ENCODE data around the gene RALA.

The RALA gene

DNA sequence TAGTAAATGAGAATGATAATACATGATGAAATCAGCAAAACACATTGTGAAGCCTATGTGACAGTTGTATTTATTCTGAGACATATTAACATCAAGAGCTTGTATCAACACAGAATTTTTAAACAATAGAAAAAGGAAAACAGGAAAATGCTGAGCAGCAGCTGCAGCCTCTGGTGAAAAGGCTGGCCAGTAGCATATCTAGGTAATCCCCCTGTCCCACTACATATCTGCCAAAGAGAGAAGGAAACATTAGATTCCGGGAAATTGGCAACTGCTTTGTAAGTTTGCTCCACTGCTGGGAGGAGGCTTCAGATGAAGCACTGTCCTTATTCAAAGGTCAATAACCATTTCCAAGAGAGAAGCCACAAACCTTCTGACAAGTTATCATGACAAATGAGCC lies 89.4 kb downstream of the RALA start:
- no peak overlapping the region for H3K4me3 ChIP-seq (ENCODE audit: low read depth, low read length, poor library complexity, severe bottlenecking)
- H2AFZ ChIP-seq (ENCODE audit: low read length), result no peak overlapping the region
- no peaks in the 10 kb centered on the region for H3K27me3 ChIP-seq (ENCODE audit: insufficient read depth, low read length)
- no peak overlapping the region for H3K27ac ChIP-seq (ENCODE audit: low read depth, low read length, poor library complexity, severe bottlenecking)
- no peak overlapping the region for H3K4me2 ChIP-seq (ENCODE audit: low read length)
- H3K9ac ChIP-seq (ENCODE audit: low read length), result no peak overlapping the region
- H3K79me2 ChIP-seq (ENCODE audit: insufficient read depth, low read length), result no peaks in the 10 kb centered on the region
- no peaks in the 10 kb centered on the region; the same call in 1 of the 2 replicates for H3K36me3 ChIP-seq (ENCODE audit: insufficient read depth, low read length)
- no peaks in the 10 kb centered on the region for H3F3A ChIP-seq (ENCODE audit: insufficient read depth, low read length)
- no peaks in the 10 kb centered on the region for H3K9me2 ChIP-seq (ENCODE audit: low read depth, low read length)
- no peaks in the 10 kb centered on the region for H3K4me1 ChIP-seq (ENCODE audit: insufficient read depth, low read length, severe bottlenecking)
- peaks cover 26% of the 10 kb centered on the region for H3K9me3 ChIP-seq (ENCODE audit: low read length)
- no peaks in the 10 kb centered on the region for H4K20me1 ChIP-seq (ENCODE audit: insufficient read depth, low read length)
- TF ChIP-seq, protein P1, sequence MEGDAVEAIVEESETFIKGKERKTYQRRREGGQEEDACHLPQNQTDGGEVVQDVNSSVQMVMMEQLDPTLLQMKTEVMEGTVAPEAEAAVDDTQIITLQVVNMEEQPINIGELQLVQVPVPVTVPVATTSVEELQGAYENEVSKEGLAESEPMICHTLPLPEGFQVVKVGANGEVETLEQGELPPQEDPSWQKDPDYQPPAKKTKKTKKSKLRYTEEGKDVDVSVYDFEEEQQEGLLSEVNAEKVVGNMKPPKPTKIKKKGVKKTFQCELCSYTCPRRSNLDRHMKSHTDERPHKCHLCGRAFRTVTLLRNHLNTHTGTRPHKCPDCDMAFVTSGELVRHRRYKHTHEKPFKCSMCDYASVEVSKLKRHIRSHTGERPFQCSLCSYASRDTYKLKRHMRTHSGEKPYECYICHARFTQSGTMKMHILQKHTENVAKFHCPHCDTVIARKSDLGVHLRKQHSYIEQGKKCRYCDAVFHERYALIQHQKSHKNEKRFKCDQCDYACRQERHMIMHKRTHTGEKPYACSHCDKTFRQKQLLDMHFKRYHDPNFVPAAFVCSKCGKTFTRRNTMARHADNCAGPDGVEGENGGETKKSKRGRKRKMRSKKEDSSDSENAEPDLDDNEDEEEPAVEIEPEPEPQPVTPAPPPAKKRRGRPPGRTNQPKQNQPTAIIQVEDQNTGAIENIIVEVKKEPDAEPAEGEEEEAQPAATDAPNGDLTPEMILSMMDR (IDR thresholded peaks at IDR 0.05; ENCODE audit: low read length), result no peak
- no peak for TF ChIP-seq EZH2 (IDR thresholded peaks at IDR 0.05; ENCODE audit: borderline replicate concordance, low read length)

DNA sequence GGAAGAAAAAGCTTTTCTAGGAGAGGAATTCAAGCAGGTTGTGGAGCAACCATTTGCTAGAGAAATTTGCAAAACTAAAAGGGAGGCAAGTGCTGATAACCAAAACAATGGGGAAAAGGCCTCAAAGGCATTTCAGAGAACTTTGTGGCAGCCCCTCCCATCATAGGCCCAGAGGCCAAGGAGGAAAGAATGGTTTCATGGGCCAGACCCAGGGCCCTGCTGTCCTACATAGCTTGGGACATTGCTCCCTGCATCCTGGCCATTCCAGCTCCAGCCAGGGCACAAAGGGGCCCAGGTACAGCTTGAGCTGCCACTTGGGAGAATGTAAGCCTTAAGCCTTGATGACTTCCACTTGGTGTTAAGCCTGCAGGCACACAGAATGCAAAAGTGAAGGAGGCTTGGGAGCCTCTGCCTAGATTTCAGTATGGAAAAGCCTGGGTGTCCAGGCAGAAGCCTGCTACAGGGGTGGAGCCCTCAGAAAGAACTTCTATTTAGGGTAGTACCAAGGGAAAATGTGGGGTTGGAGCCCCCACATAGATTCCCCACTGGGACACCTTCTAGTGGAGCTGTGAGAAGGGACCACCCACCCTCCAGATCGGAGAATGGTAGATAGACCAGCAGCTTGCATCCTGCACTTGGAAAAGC lies 91.2 kb downstream of the RALA start:
- H3K27me3 ChIP-seq (ENCODE audit: insufficient read depth, low read length), result no peaks in the 10 kb centered on the region
- H3K27ac ChIP-seq (ENCODE audit: low read depth, low read length, poor library complexity, severe bottlenecking), result no peak overlapping the region
- no peaks in the 10 kb centered on the region for H3F3A ChIP-seq (ENCODE audit: insufficient read depth, low read length)
- no peaks in the 10 kb centered on the region for H3K79me2 ChIP-seq (ENCODE audit: insufficient read depth, low read length)
- no peaks in the 10 kb centered on the region for H3K9me2 ChIP-seq (ENCODE audit: low read depth, low read length)
- no peak overlapping the region for H3K9ac ChIP-seq (ENCODE audit: low read length)
- H4K20me1 ChIP-seq (ENCODE audit: insufficient read depth, low read length), result no peaks in the 10 kb centered on the region
- no peak overlapping the region for H2AFZ ChIP-seq (ENCODE audit: low read length)
- peaks cover 26% of the 10 kb centered on the region for H3K9me3 ChIP-seq (ENCODE audit: low read length)
- TF ChIP-seq, protein P1 (IDR thresholded peaks at IDR 0.05; ENCODE audit: low read length), result no peak
- TF ChIP-seq EZH2 (IDR thresholded peaks at IDR 0.05; ENCODE audit: borderline replicate concordance, low read length), result no peak
- H3K4me2 ChIP-seq (ENCODE audit: low read length), result no peak overlapping the region
- no peaks in the 10 kb centered on the region; the same call in 1 of the 2 replicates for H3K36me3 ChIP-seq (ENCODE audit: insufficient read depth, low read length)
- H3K4me1 ChIP-seq (ENCODE audit: insufficient read depth, low read length, severe bottlenecking), result no peaks in the 10 kb centered on the region
- H3K4me3 ChIP-seq (ENCODE audit: low read depth, low read length, poor library complexity, severe bottlenecking), result no peak overlapping the region

DNA sequence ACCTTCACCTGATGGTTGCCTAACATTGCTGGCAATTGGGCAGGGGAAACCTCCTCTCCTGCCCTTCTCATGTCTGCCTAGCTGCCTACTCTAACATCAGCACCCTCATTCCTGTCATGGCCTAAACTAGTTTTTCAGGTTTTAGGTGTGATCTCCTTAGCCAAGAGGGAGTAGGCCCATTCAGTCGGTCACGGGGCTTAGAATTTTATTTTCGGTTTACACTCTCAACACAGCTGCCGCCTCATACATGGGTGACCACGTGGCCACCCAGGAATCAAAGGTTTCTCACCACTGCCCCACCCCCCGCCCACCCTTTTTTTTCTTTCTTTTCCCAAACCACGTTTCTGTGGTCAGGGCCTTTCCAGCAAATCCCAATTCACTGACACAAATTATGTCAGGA lies 97.2 kb downstream of the RALA start:
- no peak overlapping the region for H3K4me3 ChIP-seq (ENCODE audit: low read depth, low read length, poor library complexity, severe bottlenecking)
- no peak overlapping the region for H3K9ac ChIP-seq (ENCODE audit: low read length)
- no peaks in the 10 kb centered on the region for H3K79me2 ChIP-seq (ENCODE audit: insufficient read depth, low read length)
- TF ChIP-seq, protein P1 (IDR thresholded peaks at IDR 0.05; ENCODE audit: low read length), result no peak
- no peak for TF ChIP-seq EZH2 (IDR thresholded peaks at IDR 0.05; ENCODE audit: borderline replicate concordance, low read length)
- H3K4me1 ChIP-seq (ENCODE audit: insufficient read depth, low read length, severe bottlenecking), result peaks cover 8% of the 10 kb centered on the region
- no peak overlapping the region for H2AFZ ChIP-seq (ENCODE audit: low read length)
- H3K27ac ChIP-seq (ENCODE audit: low read depth, low read length, poor library complexity, severe bottlenecking), result no peak overlapping the region
- H3K27me3 ChIP-seq (ENCODE audit: insufficient read depth, low read length), result no peaks in the 10 kb centered on the region
- H3K9me2 ChIP-seq (ENCODE audit: low read depth, low read length), result no peaks in the 10 kb centered on the region
- no peaks in the 10 kb centered on the region for H3K36me3 ChIP-seq (ENCODE audit: insufficient read depth, low read length)
- H3F3A ChIP-seq (ENCODE audit: insufficient read depth, low read length), result no peaks in the 10 kb centered on the region
- H3K9me3 ChIP-seq (ENCODE audit: low read length), result peaks cover 6% of the 10 kb centered on the region; the same call in 1 of the 2 replicates
- no peak overlapping the region for H3K4me2 ChIP-seq (ENCODE audit: low read length)
- no peaks in the 10 kb centered on the region for H4K20me1 ChIP-seq (ENCODE audit: insufficient read depth, low read length)
